Astrocyte (in vitro differentiated cells and primary cell): ENCODE measurements around the gene SLC13A1.

Experiments
- CTCF ChIP-seq: IDR thresholded peaks from 2 replicates; pipeline ENCODE4 v1.5.1; 2011; ENCODE audit warnings: low read depth, mild to moderate bottlenecking, inconsistent platforms, low read length, moderate library complexity; ENCODE audit not compliant: insufficient read depth
- EZH2 ChIP-seq: IDR thresholded peaks from 2 replicates; pipeline ENCODE4 v1.6.1; 2012; ENCODE audit warnings: mild to moderate bottlenecking, low read length, inconsistent platforms; ENCODE audit not compliant: insufficient read depth

- TF ChIP-seq CTCF (no peak), EZH2 (no peak)
These were observed 31.5 kb upstream of the SLC13A1 start for GRCh38 chr7:123231021-123232000.
